HCT116 (cell line): ENCODE results near the gene FDCSP. TPM values are rescaled to one million over a fixed set of nuclear protein-coding genes. Genes with fewer than 3 reads are reported as not detected.

ENCODE experiments used
- ATAC-seq: fragments of 200-7000 bp; cut with Tn5 transposase; 2 replicates; pipeline ENCODE4 v1.9.1; 2020; ENCODE audit warnings: mild to moderate bottlenecking, moderate library complexity
- BruUV-seq: library from RNA; stranded (reverse); fragments of 400-500 nt; replicated peaks from 2 replicates; lab custom pipeline; 2021; lab: Mats Ljungman, UMichigan
- CTCF ChIA-PET: fragments of 300-600 bp; sonication (Branson Sonifier 250); formaldehyde crosslinking; loops from one replicate; lab custom pipeline; 2021; ENCODE audit warnings: antibody characterized with exemption; lab: Charles Lee
- POLR2A ChIA-PET: fragments of 300-600, 350-600 bp; sonication (Branson Sonifier 250); formaldehyde crosslinking; loops from one replicate; lab custom pipeline; 2021; ENCODE audit warnings: antibody characterized with exemption; lab: Charles Lee
- RAD21 ChIA-PET, 2 experiments: fragments of 300-600 bp; sonication (Branson Sonifier 250); formaldehyde crosslinking; loops; one replicate each; lab custom pipeline; 2023; ENCODE audit warnings: low total read pairs in 2 of 2; ENCODE audit not compliant: uncharacterized antibody in 2 of 2, unreplicated experiment in 2 of 2, low non-redundant PET in 1 of 2; lab: Charles Lee
- DNase-seq: peaks from one replicate; pipeline ENCODE4 v3.0.0-alpha.2; 2010; ENCODE audit warnings: low read depth, low spot score
- H2AFZ ChIP-seq: fragments of 200-600 bp; shearing (Covaris generic), sonication (generic); 2 replicates; pipeline ENCODE4 v1.6.1; 2017; ENCODE audit warnings: low read depth, mixed run types, mixed read lengths, antibody characterized with exemption, low read length; ENCODE audit not compliant: poor library complexity, severe bottlenecking
- H3K27ac ChIP-seq: 2 replicates; pipeline ENCODE4 v1.5.1; 2012; ENCODE audit warnings: low read depth, low read length
- H3K27me3 ChIP-seq: fragments of 200-600 bp; sonication (generic); 2 replicates; pipeline ENCODE4 v1.6.1; 2016; ENCODE audit warnings: mixed run types, low read length, mixed read lengths; ENCODE audit not compliant: insufficient read depth
- H3K36me3 ChIP-seq, 2 experiments: fragments of 200-500 bp in 1 of 2; fragments of 200-600 bp in 1 of 2; sonication (Bioruptor generic) in 1 of 2; sonication (generic) in 1 of 2; 2 replicates each; pipeline versions ENCODE4 v1.5.1 to v1.6.1; 2014 to 2016; ENCODE audit warnings: low read length in 2 of 2, inconsistent platforms in 1 of 2, mixed read lengths in 1 of 2, mixed run types in 1 of 2; ENCODE audit not compliant: insufficient read depth in 2 of 2, control insufficient read depth in 1 of 2
- H3K4me1 ChIP-seq, 2 experiments: fragments of 200-600 bp in 1 of 2; sonication (generic) in 1 of 2; 2 replicates each; pipeline versions ENCODE4 v1.5.1 to v1.6.1; 2012 to 2017; ENCODE audit warnings: low read length in 2 of 2, inconsistent platforms in 1 of 2, mild to moderate bottlenecking in 1 of 2, mixed read lengths in 1 of 2, mixed run types in 1 of 2, moderate library complexity in 1 of 2; ENCODE audit not compliant: insufficient read depth in 2 of 2, control insufficient read depth in 1 of 2
- H3K4me2 ChIP-seq: fragments of 200-600 bp; sonication (generic); 2 replicates; pipeline ENCODE4 v1.6.1; 2017; ENCODE audit warnings: mixed run types, low read length, mixed read lengths
- H3K4me3 ChIP-seq, 2 experiments: fragments of 200-600 bp in 1 of 2; sonication (generic) in 1 of 2; replicated peaks in 1 of 2; 2 replicates each; pipeline ENCODE4 v1.5.1; 2011 to 2016; ENCODE audit warnings: low read length in 2 of 2, control low read depth in 1 of 2, low read depth in 1 of 2, mild to moderate bottlenecking in 1 of 2, mixed read lengths in 1 of 2, mixed run types in 1 of 2
- H3K79me2 ChIP-seq: fragments of 200-600 bp; sonication (generic); 2 replicates; pipeline ENCODE4 v1.6.1; 2017; ENCODE audit warnings: mild to moderate bottlenecking, mixed run types, low read length, moderate library complexity, mixed read lengths; ENCODE audit not compliant: insufficient read depth
- H3K9ac ChIP-seq: fragments of 200-600 bp; sonication (generic); 2 replicates; pipeline ENCODE4 v1.6.1; 2016; ENCODE audit warnings: low read length, mixed read lengths
- H3K9me2 ChIP-seq: fragments of 200-600 bp; sonication (generic), shearing (Covaris generic); 2 replicates; pipeline ENCODE4 v1.6.1; 2017; ENCODE audit warnings: mixed run types, mild to moderate bottlenecking, moderate library complexity; ENCODE audit not compliant: insufficient read depth
- H3K9me3 ChIP-seq, 2 experiments: fragments of 200-500 bp in 1 of 2; fragments of 200-600 bp in 1 of 2; sonication (Bioruptor generic) in 1 of 2; sonication (generic) in 1 of 2; 2 replicates each; pipeline ENCODE4 v1.6.1; 2014 to 2017; ENCODE audit warnings: low read length in 2 of 2, mixed read lengths in 2 of 2, inconsistent platforms in 1 of 2, low read depth in 1 of 2, mild to moderate bottlenecking in 1 of 2, mixed run types in 1 of 2, moderate library complexity in 1 of 2; ENCODE audit not compliant: control insufficient read depth in 1 of 2, insufficient read depth in 1 of 2
- H4K20me1 ChIP-seq: fragments of 200-600 bp; sonication (generic), shearing (Covaris generic); 2 replicates; pipeline ENCODE4 v1.6.1; 2017; ENCODE audit warnings: mixed run types, mild to moderate bottlenecking, moderate library complexity; ENCODE audit not compliant: insufficient read depth
- EGR1 ChIP-seq: IDR thresholded peaks from 2 replicates; pipeline ENCODE4 v1.6.1; 2012; ENCODE audit warnings: low read depth
- ELF1 ChIP-seq: IDR thresholded peaks from 2 replicates; pipeline ENCODE4 v1.6.1; 2012; ENCODE audit warnings: low read depth, borderline replicate concordance
- EZH2phosphoT487 ChIP-seq: fragments of 200-600 bp; IDR thresholded peaks from 2 replicates; pipeline ENCODE4 v1.6.1; 2018; ENCODE audit warnings: antibody characterized with exemption, borderline replicate concordance
- FOSL1 ChIP-seq: IDR thresholded peaks from 2 replicates; pipeline ENCODE4 v1.6.1; 2012; ENCODE audit warnings: low read depth
- POLR2A ChIP-seq: IDR thresholded peaks from 2 replicates; pipeline ENCODE4 v1.7.0; 2011; ENCODE audit warnings: borderline replicate concordance; ENCODE audit not compliant: insufficient read depth, insufficient read length; ENCODE audit errors: extremely low read depth
- RAD21 ChIP-seq: IDR thresholded peaks from 2 replicates; pipeline ENCODE4 v1.6.1; 2012; ENCODE audit warnings: low read depth, mild to moderate bottlenecking
- TCF7L2 ChIP-seq: IDR thresholded peaks from 2 replicates; pipeline ENCODE4 v1.7.0; 2011; ENCODE audit warnings: borderline replicate concordance, inconsistent platforms; ENCODE audit not compliant: insufficient read depth, insufficient read length; ENCODE audit errors: extremely low read depth
- YY1 ChIP-seq: IDR thresholded peaks from 2 replicates; pipeline ENCODE4 v1.6.1; 2011; ENCODE audit warnings: low read length, low read depth, moderate library complexity, mild to moderate bottlenecking; ENCODE audit not compliant: insufficient replicate concordance; ENCODE audit errors: extremely low read depth
- ZFX ChIP-seq: fragments of 450-650 bp; IDR thresholded peaks from 2 replicates; pipeline ENCODE4 v1.6.1; 2017
- ZNF274 ChIP-seq: fragments of 200-500 bp; sonication (Bioruptor generic); IDR thresholded peaks from 2 replicates; pipeline ENCODE4 v1.6.1; 2014; ENCODE audit warnings: mild to moderate bottlenecking, low read depth, low read length, inconsistent platforms
- intact Hi-C: fragments of 100-400 bp; cut with micrococcal nuclease; formaldehyde crosslinking; loops from 2 replicates; pipeline ENCODE4 v1.10.0; 2022
- total RNA-seq: library from RNA; stranded (reverse); gene quantifications from one replicate; pipeline ENCODE4 v1.2.1, GENCODE V29; 2021; ENCODE audit not compliant: unreplicated experiment
- TF ChIP-seq, protein P1 (sequence below): IDR thresholded peaks from 2 replicates; pipeline ENCODE4 v1.6.1; 2012
- TF ChIP-seq, protein P2 (sequence below): IDR thresholded peaks from 2 replicates; pipeline ENCODE4 v1.6.1; 2011; ENCODE audit warnings: mild to moderate bottlenecking, low read length, moderate library complexity; ENCODE audit not compliant: insufficient replicate concordance; ENCODE audit errors: extremely low read depth
- TF ChIP-seq, protein P3 (sequence below), 3 experiments: fragments of 200-600 bp in 1 of 3; sonication (generic) in 1 of 3; IDR thresholded peaks in 2 of 3; conservative IDR thresholded peaks in 1 of 3; 2 replicates each; pipeline ENCODE4 v1.5.1; 2012 to 2017; ENCODE audit warnings: low read depth in 2 of 3, low read length in 2 of 3, antibody characterized with exemption in 1 of 3, borderline replicate concordance in 1 of 3, control low read depth in 1 of 3, mild to moderate bottlenecking in 1 of 3, mixed read lengths in 1 of 3, mixed run types in 1 of 3, moderate library complexity in 1 of 3; ENCODE audit not compliant: insufficient read depth in 1 of 3
- TF ChIP-seq, protein P4 (sequence below): IDR thresholded peaks from 2 replicates; pipeline ENCODE4 v1.6.1; 2012

The FDCSP gene
- total RNA-seq, 1 experiment from 2014 or later, result not detected

DNA sequence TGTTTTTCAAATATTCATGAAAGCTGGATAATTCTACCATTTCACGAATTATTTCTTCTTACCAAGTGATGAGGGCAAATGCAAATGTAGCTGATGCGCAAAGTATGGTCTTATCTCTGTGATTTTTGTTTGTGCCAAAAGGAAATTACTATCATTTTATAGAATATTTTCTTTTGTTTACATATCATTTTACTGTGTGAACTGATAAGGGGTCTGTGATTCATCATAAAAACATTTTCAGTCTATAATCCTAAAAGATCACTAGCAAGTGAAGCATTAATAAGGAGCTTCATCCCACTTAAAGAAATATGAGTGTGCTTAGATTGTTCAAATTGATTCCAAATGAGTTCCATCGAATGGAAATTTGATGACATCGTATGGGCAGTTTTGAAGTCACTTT is 17.2 kb downstream of the FDCSP start:
- Histone ChIP-seq H3K4me1 (no peaks in the 10 kb centered on the region), H3K9me2 (no peaks in the 10 kb centered on the region), H3K4me3 (no peak overlapping the region), H3K36me3 (no peaks in the 10 kb centered on the region), H3K27ac (no peak overlapping the region), H3K4me2 (no peak overlapping the region), H2AFZ (no peak overlapping the region), H3K9me3 (no peaks in the 10 kb centered on the region), H3K9ac (no peak overlapping the region), H3K27me3 (no peaks in the 10 kb centered on the region), H3K79me2 (no peaks in the 10 kb centered on the region), H4K20me1 (no peaks in the 10 kb centered on the region)
- no peak for ATAC-seq
- intact Hi-C loops, result no loop called here
- no TSS peak for BruUV-seq
- TF ChIP-seq, protein P1, sequence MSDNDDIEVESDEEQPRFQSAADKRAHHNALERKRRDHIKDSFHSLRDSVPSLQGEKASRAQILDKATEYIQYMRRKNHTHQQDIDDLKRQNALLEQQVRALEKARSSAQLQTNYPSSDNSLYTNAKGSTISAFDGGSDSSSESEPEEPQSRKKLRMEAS, result no peak
- no peak for TF ChIP-seq TCF7L2
- no peak for TF ChIP-seq ELF1
- no peak for TF ChIP-seq ZFX
- no peak for TF ChIP-seq ZNF274
- TF ChIP-seq RAD21, result no peak
- TF ChIP-seq EZH2phosphoT487, result no peak
- no peak for TF ChIP-seq FOSL1
- TF ChIP-seq YY1, result no peak
- no peak for TF ChIP-seq POLR2A
- TF ChIP-seq, protein P2, sequence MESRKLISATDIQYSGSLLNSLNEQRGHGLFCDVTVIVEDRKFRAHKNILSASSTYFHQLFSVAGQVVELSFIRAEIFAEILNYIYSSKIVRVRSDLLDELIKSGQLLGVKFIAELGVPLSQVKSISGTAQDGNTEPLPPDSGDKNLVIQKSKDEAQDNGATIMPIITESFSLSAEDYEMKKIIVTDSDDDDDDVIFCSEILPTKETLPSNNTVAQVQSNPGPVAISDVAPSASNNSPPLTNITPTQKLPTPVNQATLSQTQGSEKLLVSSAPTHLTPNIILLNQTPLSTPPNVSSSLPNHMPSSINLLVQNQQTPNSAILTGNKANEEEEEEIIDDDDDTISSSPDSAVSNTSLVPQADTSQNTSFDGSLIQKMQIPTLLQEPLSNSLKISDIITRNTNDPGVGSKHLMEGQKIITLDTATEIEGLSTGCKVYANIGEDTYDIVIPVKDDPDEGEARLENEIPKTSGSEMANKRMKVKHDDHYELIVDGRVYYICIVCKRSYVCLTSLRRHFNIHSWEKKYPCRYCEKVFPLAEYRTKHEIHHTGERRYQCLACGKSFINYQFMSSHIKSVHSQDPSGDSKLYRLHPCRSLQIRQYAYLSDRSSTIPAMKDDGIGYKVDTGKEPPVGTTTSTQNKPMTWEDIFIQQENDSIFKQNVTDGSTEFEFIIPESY, result no peak
- no peak for TF ChIP-seq EGR1
- TF ChIP-seq, protein P3, sequence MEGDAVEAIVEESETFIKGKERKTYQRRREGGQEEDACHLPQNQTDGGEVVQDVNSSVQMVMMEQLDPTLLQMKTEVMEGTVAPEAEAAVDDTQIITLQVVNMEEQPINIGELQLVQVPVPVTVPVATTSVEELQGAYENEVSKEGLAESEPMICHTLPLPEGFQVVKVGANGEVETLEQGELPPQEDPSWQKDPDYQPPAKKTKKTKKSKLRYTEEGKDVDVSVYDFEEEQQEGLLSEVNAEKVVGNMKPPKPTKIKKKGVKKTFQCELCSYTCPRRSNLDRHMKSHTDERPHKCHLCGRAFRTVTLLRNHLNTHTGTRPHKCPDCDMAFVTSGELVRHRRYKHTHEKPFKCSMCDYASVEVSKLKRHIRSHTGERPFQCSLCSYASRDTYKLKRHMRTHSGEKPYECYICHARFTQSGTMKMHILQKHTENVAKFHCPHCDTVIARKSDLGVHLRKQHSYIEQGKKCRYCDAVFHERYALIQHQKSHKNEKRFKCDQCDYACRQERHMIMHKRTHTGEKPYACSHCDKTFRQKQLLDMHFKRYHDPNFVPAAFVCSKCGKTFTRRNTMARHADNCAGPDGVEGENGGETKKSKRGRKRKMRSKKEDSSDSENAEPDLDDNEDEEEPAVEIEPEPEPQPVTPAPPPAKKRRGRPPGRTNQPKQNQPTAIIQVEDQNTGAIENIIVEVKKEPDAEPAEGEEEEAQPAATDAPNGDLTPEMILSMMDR (IDR thresholded peaks at IDR 0.05 in 2 of 3, conservative IDR thresholded peaks at IDR 0.05 in 1 of 3; ENCODE audit: borderline replicate concordance in 1 of 3, insufficient read depth in 1 of 3, low read depth in 2 of 3, low read length in 2 of 3), result no peak
- TF ChIP-seq, protein P4, sequence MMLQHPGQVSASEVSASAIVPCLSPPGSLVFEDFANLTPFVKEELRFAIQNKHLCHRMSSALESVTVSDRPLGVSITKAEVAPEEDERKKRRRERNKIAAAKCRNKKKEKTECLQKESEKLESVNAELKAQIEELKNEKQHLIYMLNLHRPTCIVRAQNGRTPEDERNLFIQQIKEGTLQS, result no peak
- CTCF ChIA-PET, result no interaction called here
- POLR2A ChIA-PET, result no interaction called here
- DNase-seq, result no peak
- RAD21 ChIA-PET, result no interaction called here
